Measurements from ENCODE around the gene RPL23. TPM values are rescaled to one million over a fixed set of nuclear protein-coding genes. Genes with fewer than 3 reads are reported as not detected.

Gene RPL23
- polyA plus RNA-seq (2013, experiment 1 of 2) = 5,636 TPM
- 5,601 TPM for polyA plus RNA-seq (2013, experiment 2 of 2)

DNA sequence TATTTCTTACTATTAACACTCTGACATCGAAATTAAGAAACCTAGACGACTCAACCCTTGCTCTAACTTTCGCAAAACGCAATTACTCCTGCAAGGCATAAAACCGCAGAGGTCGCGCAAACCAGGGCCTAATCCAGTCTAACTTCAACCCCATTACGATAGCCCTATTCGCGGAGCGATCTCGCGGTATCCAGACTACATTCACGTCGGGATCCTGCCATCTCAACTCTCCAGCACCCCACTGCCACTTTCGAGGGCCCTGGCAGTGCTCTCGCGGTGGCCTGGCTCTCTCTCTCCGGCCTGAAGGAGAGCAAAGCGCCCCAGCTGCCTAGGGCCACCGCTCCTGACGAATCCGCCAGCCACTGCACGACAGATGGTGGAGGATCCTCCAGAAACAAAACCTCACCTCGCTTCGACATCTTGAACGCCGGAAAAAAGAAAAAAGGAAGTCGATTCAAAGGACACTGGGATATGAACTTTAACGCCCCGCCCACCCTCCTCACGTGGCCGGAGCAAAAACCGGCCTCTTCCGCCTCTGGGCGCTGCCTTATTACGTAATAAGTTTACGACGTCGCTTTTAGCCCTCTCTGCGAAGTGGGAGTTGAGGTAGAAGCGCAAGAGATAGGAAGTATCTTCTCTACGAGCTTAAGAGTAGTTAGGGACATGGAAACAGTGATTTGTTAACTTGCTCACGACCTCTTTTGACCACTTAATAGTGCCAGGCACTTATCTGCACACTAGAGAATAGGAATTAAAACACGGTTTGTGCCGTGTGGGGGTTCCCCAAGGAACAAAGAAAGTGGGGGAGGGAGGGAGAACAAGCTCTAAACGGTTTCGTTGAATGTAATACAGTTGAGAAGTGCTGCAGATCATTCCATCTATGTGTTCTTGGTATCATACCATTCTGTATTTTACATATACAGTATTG lies at the start of gene RPL23:
RPL23 (minus strand) TSS at position 430 of the 928 bp plus-strand sequence; CDS start at position 419, 11 bp downstream.
- H2BK5ac ChIP-seq (ENCODE audit: low read length) = no peak within 1 kb of the TSS
- no peak within 1 kb of the TSS for H2AK5ac ChIP-seq (ENCODE audit: low read depth, low read length)
- no peaks in the 10 kb centered on the region for H3K79me1 ChIP-seq (ENCODE audit: low read depth, low read length)
- H2BK15ac ChIP-seq (ENCODE audit: low read length) = no peak within 1 kb of the TSS
- peak within 1 kb of the TSS; percentile 76 for H3K4me2 ChIP-seq (ENCODE audit: insufficient read depth, low read length, poor library complexity, severe bottlenecking)
- peak within 1 kb of the TSS; percentile 82 for H3K9ac ChIP-seq (ENCODE audit: low read depth, low read length, poor library complexity)
- no peak within 1 kb of the TSS for H2BK120ac ChIP-seq (ENCODE audit: low read depth, low read length)
- no peak within 1 kb of the TSS for H4K8ac ChIP-seq (ENCODE audit: low read depth, low read length)
- H3K36me3 ChIP-seq (replicated peaks in 1 of 2; ENCODE audit: control insufficient read depth in 2 of 2, insufficient read depth in 2 of 2, low read length in 2 of 2) = peaks cover 29 to 44% of the 10 kb centered on the region in 2 donors
- peak within 1 kb of the TSS; percentile 86 for H3K27ac ChIP-seq (replicated peaks; ENCODE audit: low read length)
- H3K23ac ChIP-seq (ENCODE audit: low read depth, low read length, poor library complexity) = no peak within 1 kb of the TSS
- DNase-seq (ENCODE audit: low spot score) = peak; percentile 96
- H4K91ac ChIP-seq (ENCODE audit: low read depth, low read length, poor library complexity) = no peak within 1 kb of the TSS
- H2AFZ ChIP-seq (ENCODE audit: low read length) = peak within 1 kb of the TSS; percentile 75
- peak within 1 kb of the TSS; percentile 56 to 93 for H3K4me3 ChIP-seq (ENCODE audit: low read length in 2 of 2)
- H3K27me3 ChIP-seq (ENCODE audit: control insufficient read depth in 3 of 3, insufficient read depth in 3 of 3, low read depth in 1 of 3, low read length in 3 of 3) = peaks cover 0 to 3% (median 0%) of the 10 kb centered on the region in 3 experiments
- no peak within 1 kb of the TSS for H3K4ac ChIP-seq (ENCODE audit: low read length)
- peak within 1 kb of the TSS; percentile 87 for H3K18ac ChIP-seq (ENCODE audit: low read length)
- H3K14ac ChIP-seq (ENCODE audit: low read length) = no peak within 1 kb of the TSS
- H3K4me1 ChIP-seq (ENCODE audit: control insufficient read depth in 2 of 2, insufficient read depth in 1 of 2, low read depth in 1 of 2, low read length in 2 of 2) = peaks cover 7 to 18% of the 10 kb centered on the region in 2 donors
- no peak within 1 kb of the TSS for H2BK12ac ChIP-seq (ENCODE audit: low read length)
- no CpG with 5 or more reads among the region's 48 CpGs for WGBS, 2 donors (ENCODE audit: extremely low coverage in 2 of 2, insufficient read length in 2 of 2, insufficient replicate concordance in 1 of 2)
- no peaks in the 10 kb centered on the region for H3K9me3 ChIP-seq (replicated peaks in 1 of 2; ENCODE audit: control insufficient read depth in 2 of 2, insufficient read depth in 1 of 2, low read depth in 1 of 2, low read length in 2 of 2)

- Histone ChIP-seq H2BK5ac (ENCODE audit: low read length) (no peak overlapping the region), H3K4me3 (ENCODE audit: low read length in 2 of 2) (no peak overlapping the region), H3K36me3 (replicated peaks in 1 of 2; ENCODE audit: control insufficient read depth in 2 of 2, insufficient read depth in 2 of 2, low read length in 2 of 2) (peaks cover 6 to 67% of the 10 kb centered on the region in 2 donors), H2BK120ac (ENCODE audit: low read depth, low read length) (no peak overlapping the region), H2AFZ (ENCODE audit: low read length) (no peak overlapping the region), H3K9ac (ENCODE audit: low read depth, low read length, poor library complexity) (peak overlapping the region; percentile 18), H3K4me2 (ENCODE audit: insufficient read depth, low read length, poor library complexity, severe bottlenecking) (no peak overlapping the region), H3K14ac (ENCODE audit: low read length) (no peak overlapping the region), H4K91ac (ENCODE audit: low read depth, low read length, poor library complexity) (no peak overlapping the region), H3K4me1 (ENCODE audit: control insufficient read depth in 2 of 2, insufficient read depth in 1 of 2, low read depth in 1 of 2, low read length in 2 of 2) (peaks cover 4 to 24% of the 10 kb centered on the region in 2 donors), H4K8ac (ENCODE audit: low read depth, low read length) (no peak overlapping the region), H3K27me3 (ENCODE audit: control insufficient read depth in 3 of 3, insufficient read depth in 3 of 3, low read depth in 1 of 3, low read length in 3 of 3) (no peaks in the 10 kb centered on the region), H3K18ac (ENCODE audit: low read length) (peak overlapping the region; percentile 63), H3K27ac (replicated peaks; ENCODE audit: low read length) (peak overlapping the region; percentile 57), H2BK12ac (ENCODE audit: low read length) (no peak overlapping the region), H3K23ac (ENCODE audit: low read depth, low read length, poor library complexity) (no peak overlapping the region), H3K4ac (ENCODE audit: low read length) (no peak overlapping the region), H2BK15ac (ENCODE audit: low read length) (no peak overlapping the region), H3K79me1 (ENCODE audit: low read depth, low read length) (peaks cover 3% of the 10 kb centered on the region), H3K9me3 (replicated peaks in 1 of 2; ENCODE audit: control insufficient read depth in 2 of 2, insufficient read depth in 1 of 2, low read depth in 1 of 2, low read length in 2 of 2) (no peaks in the 10 kb centered on the region), H2AK5ac (ENCODE audit: low read depth, low read length) (no peak overlapping the region)
- DNase-seq (ENCODE audit: low spot score) = no peak
- WGBS, 2 donors (ENCODE audit: extremely low coverage in 2 of 2, insufficient read length in 2 of 2, insufficient replicate concordance in 1 of 2) = no CpG with 5 or more reads among the region's 10 CpGs
Observed at GRCh38 chr17:38900978-38901656, 47.6 kb upstream of the RPL23 start.

GRCh38 chr17:38899421-38899820 lies 45.9 kb upstream of the RPL23 start:
- H3K18ac ChIP-seq (ENCODE audit: low read length) = peak overlapping the region; percentile 2
- H2BK120ac ChIP-seq (ENCODE audit: low read depth, low read length) = no peak overlapping the region
- H2BK15ac ChIP-seq (ENCODE audit: low read length) = no peak overlapping the region
- peaks cover 3% of the 10 kb centered on the region for H3K79me1 ChIP-seq (ENCODE audit: low read depth, low read length)
- H3K27ac ChIP-seq (replicated peaks; ENCODE audit: low read length) = peak overlapping the region; percentile 8
- no peak overlapping the region for H2AK5ac ChIP-seq (ENCODE audit: low read depth, low read length)
- peak overlapping the region; percentile 35 for H2BK5ac ChIP-seq (ENCODE audit: low read length)
- no peaks in the 10 kb centered on the region for H3K9me3 ChIP-seq (replicated peaks in 1 of 2; ENCODE audit: control insufficient read depth in 2 of 2, insufficient read depth in 1 of 2, low read depth in 1 of 2, low read length in 2 of 2)
- no peak overlapping the region for H3K4me3 ChIP-seq (ENCODE audit: low read length in 2 of 2)
- H4K91ac ChIP-seq (ENCODE audit: low read depth, low read length, poor library complexity) = no peak overlapping the region
- peaks cover 4 to 28% of the 10 kb centered on the region in 2 donors for H3K4me1 ChIP-seq (ENCODE audit: control insufficient read depth in 2 of 2, insufficient read depth in 1 of 2, low read depth in 1 of 2, low read length in 2 of 2)
- DNase-seq (ENCODE audit: low spot score) = no peak
- no peak overlapping the region for H2BK12ac ChIP-seq (ENCODE audit: low read length)
- peaks cover 6 to 72% of the 10 kb centered on the region in 2 donors for H3K36me3 ChIP-seq (replicated peaks in 1 of 2; ENCODE audit: control insufficient read depth in 2 of 2, insufficient read depth in 2 of 2, low read length in 2 of 2)
- no peak overlapping the region for H3K4ac ChIP-seq (ENCODE audit: low read length)
- no peak overlapping the region for H4K8ac ChIP-seq (ENCODE audit: low read depth, low read length)
- no peak overlapping the region for H2AFZ ChIP-seq (ENCODE audit: low read length)
- no peak overlapping the region for H3K14ac ChIP-seq (ENCODE audit: low read length)
- no CpG with 5 or more reads among the region's 5 CpGs for WGBS, 2 donors (ENCODE audit: extremely low coverage in 2 of 2, insufficient read length in 2 of 2, insufficient replicate concordance in 1 of 2)
- no peak overlapping the region for H3K23ac ChIP-seq (ENCODE audit: low read depth, low read length, poor library complexity)
- no peaks in the 10 kb centered on the region for H3K27me3 ChIP-seq (ENCODE audit: control insufficient read depth in 3 of 3, insufficient read depth in 3 of 3, low read depth in 1 of 3, low read length in 3 of 3)
- H3K4me2 ChIP-seq (ENCODE audit: insufficient read depth, low read length, poor library complexity, severe bottlenecking) = no peak overlapping the region
- no peak overlapping the region for H3K9ac ChIP-seq (ENCODE audit: low read depth, low read length, poor library complexity)
